B cell (primary cell): ENCODE results near the gene TRERF1. TPM values are rescaled to one million over a fixed set of nuclear protein-coding genes. Genes with fewer than 3 reads are reported as not detected.

ENCODE experiments used
- ATAC-seq: fragments of 200-7000 bp; cut with Tn5 transposase; one replicate; pipeline ENCODE4 v1.10.0; 2021; ENCODE audit warnings: low read depth, mild to moderate bottlenecking, moderate number of reproducible peaks, moderate library complexity
- CTCF ChIA-PET: fragments of 350-600 bp; sonication (Branson Sonifier 250); formaldehyde crosslinking; loops from one replicate; lab custom pipeline; 2021; ENCODE audit warnings: antibody characterized with exemption, inconsistent platforms; lab: Charles Lee
- POLR2A ChIA-PET: fragments of 350-600 bp; sonication (Branson Sonifier 250); formaldehyde crosslinking; loops from one replicate; lab custom pipeline; 2021; ENCODE audit warnings: antibody characterized with exemption; lab: Charles Lee
- DNase-seq: peaks from one replicate; pipeline ENCODE4 v3.0.0; 2013
- H2AFZ ChIP-seq: 2 replicates; pipeline ENCODE4 v1.6.1; 2012; ENCODE audit warnings: mild to moderate bottlenecking, low read depth, low read length; ENCODE audit not compliant: insufficient read depth, poor library complexity, severe bottlenecking
- H3K27ac ChIP-seq, 2 donors: 1 replicate in 1 of 2; 2 replicates in 1 of 2; pipeline ENCODE4 v1.5.1; 2012 to 2013; ENCODE audit warnings: low read length in 2 of 2, mild to moderate bottlenecking in 2 of 2, moderate library complexity in 1 of 2
- H3K27me3 ChIP-seq, 4 experiments: fragments of 200-600 bp in 1 of 4; sonication (generic) in 1 of 4; replicated peaks in 1 of 4; 1 replicate in 2 of 4; 2 replicates in 2 of 4; pipeline versions ENCODE4 v1.6.1 to v1.7.0; 2013 to 2016; ENCODE audit warnings: low read length in 3 of 4, mild to moderate bottlenecking in 2 of 4, mixed read lengths in 1 of 4, moderate library complexity in 1 of 4; ENCODE audit not compliant: insufficient read depth in 4 of 4, control insufficient read depth in 3 of 4; ENCODE audit errors: control extremely low read depth in 1 of 4
- H3K36me3 ChIP-seq, 2 experiments: replicated peaks in 1 of 2; 1 replicate in 1 of 2; 2 replicates in 1 of 2; pipeline versions ENCODE4 v1.6.1 to v1.7.1; 2013; ENCODE audit warnings: low read length in 1 of 2; ENCODE audit not compliant: insufficient read depth in 2 of 2, control insufficient read depth in 1 of 2; ENCODE audit errors: control extremely low read depth in 1 of 2, extremely low read depth in 1 of 2
- H3K4me1 ChIP-seq, 2 donors: fragments of 200-600 bp in 1 of 2; sonication (generic) in 1 of 2; 1 replicate in 1 of 2; 2 replicates in 1 of 2; pipeline versions ENCODE4 v1.5.1 to v1.6.1; 2013 to 2017; ENCODE audit warnings: low read length in 2 of 2; ENCODE audit not compliant: control insufficient read depth in 2 of 2, insufficient read depth in 2 of 2
- H3K4me2 ChIP-seq: replicated peaks from 2 replicates; pipeline ENCODE3; 2012; ENCODE audit warnings: mild to moderate bottlenecking, low read depth, low read length; ENCODE audit not compliant: poor library complexity, severe bottlenecking
- H3K4me3 ChIP-seq, 5 experiments: fragments of 200-600 bp in 1 of 5; sonication (generic) in 1 of 5; 1 replicate in 3 of 5; 2 replicates in 2 of 5; pipeline versions ENCODE4 v1.5.1 to v1.7.0; 2011 to 2016; ENCODE audit warnings: low read length in 4 of 5, mild to moderate bottlenecking in 4 of 5, low read depth in 2 of 5, control low read depth in 1 of 5, moderate library complexity in 1 of 5; ENCODE audit not compliant: insufficient read depth in 1 of 5; ENCODE audit errors: control extremely low read depth in 1 of 5, extremely low read depth in 1 of 5
- H3K79me2 ChIP-seq: fragments of 200-600 bp; sonication (generic); one replicate; pipeline ENCODE4 v1.6.0; 2016; ENCODE audit warnings: low read length; ENCODE audit not compliant: control insufficient read depth, insufficient read depth
- H3K9ac ChIP-seq: fragments of 200-600 bp; sonication (generic); 2 replicates; pipeline ENCODE4 v1.6.1; 2017; ENCODE audit warnings: mild to moderate bottlenecking, low read length, moderate library complexity
- H3K9me3 ChIP-seq, 3 donors: one replicate each; pipeline versions ENCODE4 v1.6.1 to v1.7.1; 2013; ENCODE audit warnings: low read length in 2 of 3; ENCODE audit not compliant: control insufficient read depth in 2 of 3, insufficient read depth in 1 of 3; ENCODE audit errors: control extremely low read depth in 1 of 3
- H4K20me1 ChIP-seq: 2 replicates; pipeline ENCODE4 v1.6.0; 2012; ENCODE audit warnings: mild to moderate bottlenecking, low read length; ENCODE audit not compliant: insufficient read depth, control insufficient read depth, poor library complexity, severe bottlenecking
- H3K27ac Mint-ChIP-seq: one replicate; pipeline ENCODE4 v1.8.0; 2021; ENCODE audit warnings: mixed read lengths
- H3K27me3 Mint-ChIP-seq: one replicate; pipeline ENCODE4 v1.8.0; 2021; ENCODE audit warnings: mixed read lengths
- H3K4me1 Mint-ChIP-seq: one replicate; pipeline ENCODE4 v1.8.0; 2021; ENCODE audit warnings: mixed read lengths
- H3K4me3 Mint-ChIP-seq: one replicate; pipeline ENCODE4 v1.8.0; 2021; ENCODE audit warnings: mixed read lengths
- H3K9me3 Mint-ChIP-seq: one replicate; pipeline ENCODE4 v1.8.0; 2022; ENCODE audit warnings: mixed read lengths; ENCODE audit not compliant: insufficient read depth
- CTCF ChIP-seq: fragments of 200-600 bp; IDR thresholded peaks from one replicate; pipeline ENCODE4 v1.8.0; 2022; ENCODE audit warnings: antibody characterized with exemption, mild to moderate bottlenecking
- EZH2 ChIP-seq: IDR thresholded peaks from 2 replicates; pipeline ENCODE4 v1.6.1; 2012; ENCODE audit warnings: borderline replicate concordance, low read depth, mild to moderate bottlenecking, moderate library complexity, low read length; ENCODE audit not compliant: insufficient read depth, poor library complexity, severe bottlenecking
- WGBS: methylation state at CpG from one replicate; pipeline ENCODE4 v1.1.5; 2013; ENCODE audit warnings: missing lambda C conversion rate; ENCODE audit not compliant: insufficient coverage; 5-methylcytosine and 5-hydroxymethylcytosine counted together
- intact Hi-C: fragments of 100-400 bp; cut with micrococcal nuclease; formaldehyde crosslinking; loops from one replicate; pipeline ENCODE4 v1.10.0; 2022
- polyA plus RNA-seq: library from polyadenylated mRNA; depleted of rRNA; stranded (reverse); fragments of >200 nt; gene quantifications from 2 replicates; pipeline ENCODE4 v1.2.3, GENCODE V29; 2012
- total RNA-seq, 2 donors: library from RNA; stranded (reverse); fragments of 120-200 nt in 1 of 2; gene quantifications; 1 replicate in 1 of 2; 2 replicates in 1 of 2; pipeline versions ENCODE4 v1.2.3 to v1.2.4, GENCODE V29; 2013 to 2022

The TRERF1 gene
- total and polyA plus RNA-seq, 2 donors (not counting 1 experiment from before 2014, with no cell fraction given): 3.5 to 6.7 TPM

DNA sequence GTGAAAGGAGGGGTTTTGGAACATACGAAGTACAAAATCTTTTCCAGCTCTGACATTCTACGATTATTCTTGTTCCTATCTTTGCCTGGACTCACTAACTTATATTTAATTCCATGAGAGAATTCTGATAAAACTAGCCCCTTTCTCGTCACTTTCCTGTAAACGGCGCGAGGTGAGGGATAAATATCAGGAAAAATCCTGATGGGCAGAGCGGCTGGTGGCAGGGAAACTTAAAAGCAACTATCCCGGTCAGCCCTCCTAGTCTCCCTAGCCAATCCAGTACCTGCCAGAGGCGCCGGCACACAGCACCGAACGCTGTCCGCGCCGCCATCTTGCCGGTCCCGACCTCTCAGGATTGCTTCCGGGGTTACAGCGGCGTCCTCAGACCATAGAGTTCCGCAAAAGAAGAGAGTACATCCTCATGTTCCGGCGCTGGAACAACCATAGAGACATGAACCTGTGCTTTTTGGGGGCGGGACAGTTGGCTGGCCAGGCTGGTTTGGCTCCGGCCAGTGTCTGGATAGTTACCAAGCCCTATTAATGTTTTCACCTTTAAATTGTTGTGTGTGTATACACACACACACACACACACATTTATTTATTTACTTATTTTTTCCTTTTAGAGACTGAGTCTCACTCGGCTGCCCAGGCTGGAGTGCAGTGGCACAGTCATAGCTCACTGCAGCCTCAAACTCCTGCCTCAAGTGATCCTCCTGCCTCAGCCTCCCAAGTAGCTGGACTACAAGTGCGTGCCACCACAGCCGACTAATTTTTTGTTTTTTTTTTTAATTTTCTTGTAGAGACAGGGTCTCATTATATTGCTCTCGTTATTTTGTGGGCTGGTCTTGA is 234.0 kb downstream of the TRERF1 start, which contains the start of gene MRPS10:
Gene MRPS10 (minus strand): TSS at position 343 of the 849 bp plus-strand sequence. CDS start 12 bp downstream, at position 331.
- Histone ChIP-seq H3K9ac (peak within 1 kb of the TSS; percentile 88), H3K4me2 (peak within 1 kb of the TSS; percentile 72), H2AFZ (peak within 1 kb of the TSS; percentile 90), H3K27me3 (no peaks in the 10 kb centered on the region), H3K4me3 (peak within 1 kb of the TSS; percentile 76 to 98 (median 86)), H3K36me3 (peaks cover 1 to 12% of the 10 kb centered on the region in 2 experiments), H3K79me2 (peaks cover 36% of the 10 kb centered on the region), H3K9me3 (no peaks in the 10 kb centered on the region), H3K4me1 (peaks cover 7 to 14% of the 10 kb centered on the region in 2 donors), H3K27ac (peak within 1 kb of the TSS; percentile 58 to 76), H4K20me1 (no peaks in the 10 kb centered on the region)
- POLR2A ChIA-PET: interaction anchor here (0.7 kb wide), 1 partner anchor 157 kb away, joined by 4 read pairs; no protein-coding TSS in a partner anchor
- 3% methylated on average over 22 of the region's 29 CpGs for WGBS
- CTCF ChIA-PET: interaction anchor here (0.5 to 2.2 kb wide), 7 partner anchors 10 to 430 kb away, joined by 3 to 13 read pairs (median 4); partner anchors contain the start of gene TOMM6
- peak within 1 kb of the TSS; percentile 99 for H3K4me3 Mint-ChIP-seq
- H3K27me3 Mint-ChIP-seq: peaks cover 4% of the 10 kb centered on the region
- TF ChIP-seq EZH2 (no peak), CTCF (no peak)
- H3K27ac Mint-ChIP-seq: peak within 1 kb of the TSS; percentile 98
- DNase-seq (peak; percentile 92), ATAC-seq (peak; percentile 99)
- H3K4me1 Mint-ChIP-seq: peaks cover 23% of the 10 kb centered on the region
- H3K9me3 Mint-ChIP-seq: no peaks in the 10 kb centered on the region
- intact Hi-C loops: loop anchor here (1.0 to 10.0 kb wide), 10 partner anchors 320 to 1467 kb away; partner anchors contain the start of genes MRPS18A, NFYA, OARD1 and PRICKLE4
